PC-9 (cell line): ENCODE results near the gene RAB8A. TPM values are rescaled to one million over a fixed set of nuclear protein-coding genes. Genes with fewer than 3 reads are reported as not detected.

Experiments used
- BruUV-seq: library from RNA; stranded (reverse); fragments of 400-500 nt; replicated peaks from 2 replicates; lab custom pipeline; 2021; lab: Mats Ljungman, UMichigan
- CTCF ChIA-PET: fragments of 300-600 bp; sonication (Branson Sonifier 250); formaldehyde crosslinking; loops from one replicate; lab custom pipeline; 2022; ENCODE audit warnings: antibody characterized with exemption; lab: Charles Lee
- POLR2A ChIA-PET: fragments of 300-600 bp; sonication (Branson Sonifier 250); formaldehyde crosslinking; loops from one replicate; lab custom pipeline; 2022; ENCODE audit warnings: antibody characterized with exemption; ENCODE audit not compliant: unreplicated experiment; lab: Charles Lee
- DNase-seq, 2 experiments: peaks; one replicate each; pipeline versions ENCODE4 v3.0.0 to v3.0.0-alpha.2; 2015 to 2022; ENCODE audit warnings: mixed read lengths in 1 of 2
- H2AFZ ChIP-seq: fragments of 200-600 bp; sonication (generic); 2 replicates; pipeline ENCODE4 v1.8.1; 2017; ENCODE audit warnings: antibody characterized with exemption
- H3F3A ChIP-seq: fragments of 200-600 bp; sonication (generic); 2 replicates; pipeline ENCODE4 v1.8.1; 2017; ENCODE audit warnings: antibody characterized with exemption, mild to moderate bottlenecking, low read depth; ENCODE audit not compliant: insufficient read depth
- H3K27ac ChIP-seq: fragments of 200-600 bp; sonication (generic); 2 replicates; pipeline ENCODE4 v1.6.1; 2016; ENCODE audit warnings: mixed run types
- H3K27me3 ChIP-seq: fragments of 200-600 bp; sonication (generic); 2 replicates; pipeline ENCODE4 v1.6.1; 2016; ENCODE audit warnings: low read depth, mixed run types; ENCODE audit not compliant: insufficient read depth
- H3K36me3 ChIP-seq: fragments of 200-600 bp; sonication (generic); 2 replicates; pipeline ENCODE4 v1.6.1; 2016; ENCODE audit warnings: low read depth, mixed run types
- H3K4me1 ChIP-seq: fragments of 200-600 bp; sonication (generic); replicated peaks from 2 replicates; pipeline ENCODE4 v1.6.1; 2016; ENCODE audit warnings: mixed run types; ENCODE audit not compliant: insufficient read depth
- H3K4me2 ChIP-seq: fragments of 200-600 bp; sonication (generic); 2 replicates; pipeline ENCODE4 v1.6.1; 2017; ENCODE audit warnings: mixed run types
- H3K4me3 ChIP-seq: fragments of 200-600 bp; sonication (generic); 2 replicates; pipeline ENCODE4 v1.6.1; 2016; ENCODE audit warnings: mixed run types
- H3K79me2 ChIP-seq: fragments of 200-600 bp; sonication (generic); 2 replicates; pipeline ENCODE4 v1.6.1; 2017; ENCODE audit warnings: low read depth, mixed run types
- H3K9me2 ChIP-seq: fragments of 200-600 bp; sonication (generic); 2 replicates; pipeline ENCODE4 v1.8.1; 2017; ENCODE audit warnings: mild to moderate bottlenecking; ENCODE audit not compliant: insufficient read depth
- H3K9me3 ChIP-seq: fragments of 200-600 bp; sonication (generic); 2 replicates; pipeline ENCODE4 v1.8.1; 2016; ENCODE audit warnings: low read depth; ENCODE audit not compliant: insufficient read depth
- H4K20me1 ChIP-seq: fragments of 200-600 bp; sonication (generic); 2 replicates; pipeline ENCODE4 v1.8.1; 2017; ENCODE audit not compliant: insufficient read depth
- EZH2 ChIP-seq: fragments of 200-600 bp; sonication (generic); IDR thresholded peaks from 2 replicates; pipeline ENCODE4 v1.8.0; 2017; ENCODE audit warnings: antibody characterized with exemption, low read depth
- intact Hi-C: fragments of 100-400 bp; cut with micrococcal nuclease; formaldehyde crosslinking; loops from one replicate; pipeline ENCODE4 v1.10.0; 2022; ENCODE audit not compliant: unreplicated experiment
- total RNA-seq: library from RNA; stranded (reverse); gene quantifications from 2 replicates; pipeline ENCODE4 v1.2.3, GENCODE V29; 2021
- TF ChIP-seq, protein P1 (sequence below): fragments of 200-600 bp; sonication (generic); conservative IDR thresholded peaks from 2 replicates; pipeline ENCODE4 v1.6.1; 2017; ENCODE audit warnings: mixed run types, antibody characterized with exemption, mild to moderate bottlenecking, moderate library complexity

RAB8A gene
- total RNA-seq, 1 experiment from 2014 or later = 104 TPM

DNA sequence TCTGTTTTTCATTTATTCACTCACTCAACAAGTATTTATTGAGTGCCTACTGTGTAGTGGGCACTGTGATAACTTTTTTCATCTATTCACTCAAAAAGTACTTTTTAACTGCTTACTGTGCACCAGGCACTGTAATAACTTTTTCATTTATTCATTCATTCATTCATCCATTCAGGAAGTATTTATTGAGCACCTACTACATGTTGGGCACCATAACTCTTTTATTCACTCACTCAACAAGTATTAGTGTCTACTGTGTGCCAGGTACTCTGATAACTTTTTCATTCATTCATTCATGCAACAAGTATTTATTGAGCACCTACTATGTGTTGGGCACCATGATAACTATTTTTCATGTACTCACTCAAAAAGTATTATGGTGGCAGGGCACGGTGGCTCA is 54.7 kb downstream of the RAB8A start:
- CTCF ChIA-PET = no interaction called here
- DNase-seq = no peak
- POLR2A ChIA-PET = no interaction called here

DNA sequence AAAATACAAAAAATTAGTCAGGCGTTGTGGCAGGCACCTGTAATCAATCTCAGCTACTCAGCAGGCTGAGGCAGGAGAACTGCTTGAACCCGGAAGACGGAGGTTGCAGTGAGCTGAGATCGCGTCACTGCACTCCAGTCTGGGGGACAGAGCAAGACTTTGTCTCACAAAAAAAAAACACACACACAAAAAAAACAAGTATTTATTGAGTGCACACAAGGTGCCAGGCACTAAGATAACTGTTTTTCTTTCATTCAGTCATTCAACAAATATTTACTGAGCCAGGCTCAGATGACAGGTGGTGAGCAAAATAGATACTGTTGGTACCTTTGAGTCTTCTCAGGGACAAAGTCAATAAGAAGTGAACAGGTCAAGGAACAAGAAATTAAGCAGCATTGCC is 55.4 kb downstream of the RAB8A start:
- ChIA-PET POLR2A (no interaction called here), CTCF (no interaction called here)
- H4K20me1 ChIP-seq = no peaks in the 10 kb centered on the region
- H3K79me2 ChIP-seq = no peaks in the 10 kb centered on the region
- H3K9me2 ChIP-seq = no peaks in the 10 kb centered on the region
- H3K27ac ChIP-seq = no peak overlapping the region
- no TSS peak for BruUV-seq
- peaks cover 39% of the 10 kb centered on the region for H3K4me1 ChIP-seq
- H3K36me3 ChIP-seq = no peaks in the 10 kb centered on the region
- no peaks in the 10 kb centered on the region for H3K27me3 ChIP-seq
- peak in 1 of 2 experiments; percentile 34 for DNase-seq
- H3K4me3 ChIP-seq = no peak overlapping the region
- intact Hi-C loops = no loop called here
- H3F3A ChIP-seq = peaks cover 34% of the 10 kb centered on the region
- no peaks in the 10 kb centered on the region for H3K9me3 ChIP-seq
- TF ChIP-seq, protein P1, sequence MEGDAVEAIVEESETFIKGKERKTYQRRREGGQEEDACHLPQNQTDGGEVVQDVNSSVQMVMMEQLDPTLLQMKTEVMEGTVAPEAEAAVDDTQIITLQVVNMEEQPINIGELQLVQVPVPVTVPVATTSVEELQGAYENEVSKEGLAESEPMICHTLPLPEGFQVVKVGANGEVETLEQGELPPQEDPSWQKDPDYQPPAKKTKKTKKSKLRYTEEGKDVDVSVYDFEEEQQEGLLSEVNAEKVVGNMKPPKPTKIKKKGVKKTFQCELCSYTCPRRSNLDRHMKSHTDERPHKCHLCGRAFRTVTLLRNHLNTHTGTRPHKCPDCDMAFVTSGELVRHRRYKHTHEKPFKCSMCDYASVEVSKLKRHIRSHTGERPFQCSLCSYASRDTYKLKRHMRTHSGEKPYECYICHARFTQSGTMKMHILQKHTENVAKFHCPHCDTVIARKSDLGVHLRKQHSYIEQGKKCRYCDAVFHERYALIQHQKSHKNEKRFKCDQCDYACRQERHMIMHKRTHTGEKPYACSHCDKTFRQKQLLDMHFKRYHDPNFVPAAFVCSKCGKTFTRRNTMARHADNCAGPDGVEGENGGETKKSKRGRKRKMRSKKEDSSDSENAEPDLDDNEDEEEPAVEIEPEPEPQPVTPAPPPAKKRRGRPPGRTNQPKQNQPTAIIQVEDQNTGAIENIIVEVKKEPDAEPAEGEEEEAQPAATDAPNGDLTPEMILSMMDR = no peak
- TF ChIP-seq EZH2 = no peak
- H2AFZ ChIP-seq = no peak overlapping the region
- no peak overlapping the region for H3K4me2 ChIP-seq

More for the DNA sequence above, 54.7 kb downstream of the RAB8A start:
- BruUV-seq = no TSS peak
- H2AFZ ChIP-seq = no peak overlapping the region
- no peaks in the 10 kb centered on the region for H3K36me3 ChIP-seq
- H3K27ac ChIP-seq = no peak overlapping the region
- peaks cover 38% of the 10 kb centered on the region for H3K4me1 ChIP-seq
- H3K9me2 ChIP-seq = no peaks in the 10 kb centered on the region
- H3K9me3 ChIP-seq = no peaks in the 10 kb centered on the region
- no peak overlapping the region for H3K4me2 ChIP-seq
- no peaks in the 10 kb centered on the region for H3K27me3 ChIP-seq
- no peaks in the 10 kb centered on the region for H3K79me2 ChIP-seq
- TF ChIP-seq, protein P1 = no peak
- no peak for TF ChIP-seq EZH2
- no peaks in the 10 kb centered on the region for H4K20me1 ChIP-seq
- no peak overlapping the region for H3K4me3 ChIP-seq
- peaks cover 37% of the 10 kb centered on the region for H3F3A ChIP-seq
- intact Hi-C loops = no loop called here

DNA sequence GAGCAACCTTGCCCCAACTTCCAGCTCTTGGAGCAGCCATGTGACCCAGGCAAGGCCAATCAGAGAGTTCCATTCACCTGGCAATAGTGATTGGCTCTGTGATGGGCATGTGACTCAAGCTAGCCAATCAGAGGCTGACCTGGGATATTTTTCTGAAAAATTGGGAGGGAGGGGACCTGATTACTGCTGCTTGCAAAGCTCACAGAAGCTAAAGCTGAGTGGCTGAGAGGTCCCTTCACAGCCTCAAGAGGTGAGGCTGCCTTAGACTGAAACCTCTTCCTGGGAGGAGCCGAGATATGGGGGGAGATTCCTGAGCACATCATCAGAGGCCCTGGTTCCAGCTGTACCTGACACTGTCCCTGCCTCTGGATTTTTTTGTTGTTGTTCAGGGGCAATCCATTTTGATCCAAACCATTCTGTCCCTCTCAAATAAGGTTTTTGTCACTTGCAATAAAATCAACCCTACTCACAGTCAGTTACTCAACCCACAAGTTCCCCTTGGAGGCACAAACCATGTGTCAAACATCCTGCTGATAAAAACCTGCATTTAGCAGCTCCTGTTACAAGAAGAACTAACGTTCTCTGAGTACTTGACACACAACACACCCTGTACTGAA is 56.9 kb downstream of the RAB8A start:
- peaks cover 29% of the 10 kb centered on the region; the same call in 1 of the 2 replicates for H3F3A ChIP-seq
- H3K79me2 ChIP-seq = no peaks in the 10 kb centered on the region
- H3K36me3 ChIP-seq = no peaks in the 10 kb centered on the region
- no TSS peak for BruUV-seq
- no peak overlapping the region for H3K4me3 ChIP-seq
- peak in 1 of 2 experiments; percentile 51 for DNase-seq
- CTCF ChIA-PET = no interaction called here
- no peaks in the 10 kb centered on the region for H4K20me1 ChIP-seq
- no peak overlapping the region for H2AFZ ChIP-seq
- H3K4me1 ChIP-seq = peaks cover 40% of the 10 kb centered on the region
- no peaks in the 10 kb centered on the region for H3K27me3 ChIP-seq
- no peak overlapping the region for H3K27ac ChIP-seq
- no peaks in the 10 kb centered on the region for H3K9me2 ChIP-seq
- TF ChIP-seq, protein P1 = no peak
- TF ChIP-seq EZH2 = no peak
- intact Hi-C loops = no loop called here
- no peaks in the 10 kb centered on the region for H3K9me3 ChIP-seq
- 0 out of 2 replicates have a peak overlapping the region, but pooled peaks have one; percentile 1 for H3K4me2 ChIP-seq
- POLR2A ChIA-PET = no interaction called here
